Neural crest cell (in vitro differentiated cells): Measurements from ENCODE around the gene CCDC112. TPM values are rescaled to one million over a fixed set of nuclear protein-coding genes. Genes with fewer than 3 reads are reported as not detected.

ENCODE experiments used
- DNase-seq: peaks from one replicate; pipeline ENCODE4 v3.0.0; 2021; ENCODE audit warnings: low read depth, mixed read lengths, low spot score
- H3K27ac Mint-ChIP-seq: one replicate; pipeline ENCODE4 v1.8.0; 2021; ENCODE audit warnings: mild to moderate bottlenecking, mixed read lengths; ENCODE audit not compliant: unreplicated experiment
- H3K27me3 Mint-ChIP-seq: 2 replicates; pipeline ENCODE4 v1.8.0; 2021; ENCODE audit warnings: low read depth, mild to moderate bottlenecking, mixed read lengths
- H3K36me3 Mint-ChIP-seq: 2 replicates; pipeline ENCODE4 v1.8.0; 2021; ENCODE audit warnings: low read depth, mild to moderate bottlenecking, mixed read lengths
- H3K4me1 Mint-ChIP-seq: 2 replicates; pipeline ENCODE4 v1.8.0; 2021; ENCODE audit warnings: mixed read lengths
- H3K4me3 Mint-ChIP-seq: one replicate; pipeline ENCODE4 v1.8.0; 2021; ENCODE audit warnings: mild to moderate bottlenecking, mixed read lengths
- H3K9me3 Mint-ChIP-seq: 2 replicates; pipeline ENCODE4 v1.8.0; 2021; ENCODE audit warnings: mixed read lengths
- CTCF ChIP-seq: fragments of 200-600 bp; sonication (generic); conservative IDR thresholded peaks from 2 replicates; pipeline ENCODE4 v1.5.0; 2021; ENCODE audit warnings: antibody characterized with exemption, mild to moderate bottlenecking
- long read RNA-seq: library from polyadenylated mRNA; unstranded; transcript quantifications from one replicate; pipeline ENCODE4 v2.0.0, GENCODE V29; 2020
- total RNA-seq: library from RNA; stranded (reverse); gene quantifications from 2 replicates; pipeline ENCODE4 v1.2.1, GENCODE V29; 2021

Gene CCDC112
- 11.0 and 11.7 TPM in 2 replicates for total RNA-seq
- long read RNA-seq: 0 reads

GRCh38 chr5:115296124-115297022 is at the start of gene CCDC112:
Gene CCDC112 (minus strand): TSS chr5:115296654. CDS start chr5:115296543, 111 bp downstream.
- DNase-seq: peak; percentile 57
- Mint-ChIP-seq H3K4me3 (peak within 1 kb of the TSS; percentile 97), H3K36me3 (peaks cover 16% of the 10 kb centered on the region), H3K4me1 (peaks cover 17% of the 10 kb centered on the region), H3K27me3 (peaks cover 17% of the 10 kb centered on the region), H3K9me3 (peaks cover 12% of the 10 kb centered on the region), H3K27ac (peak within 1 kb of the TSS; percentile 87)
- TF ChIP-seq CTCF: no peak

- Mint-ChIP-seq H3K27ac (no peak overlapping the region), H3K4me1 (no peaks in the 10 kb centered on the region), H3K4me3 (no peak overlapping the region), H3K27me3 (no peaks in the 10 kb centered on the region), H3K36me3 (no peaks in the 10 kb centered on the region), H3K9me3 (no peaks in the 10 kb centered on the region)
- DNase-seq: no peak
- no peak for TF ChIP-seq CTCF
Measured at GRCh38 chr5:115345344-115345743, 48.9 kb upstream of the CCDC112 start.

- Mint-ChIP-seq H3K4me3 (no peak overlapping the region), H3K4me1 (no peaks in the 10 kb centered on the region), H3K36me3 (no peaks in the 10 kb centered on the region), H3K27ac (no peak overlapping the region), H3K27me3 (no peaks in the 10 kb centered on the region), H3K9me3 (no peaks in the 10 kb centered on the region)
- TF ChIP-seq CTCF: no peak
- no peak for DNase-seq
Measured at GRCh38 chr5:115343855-115344254, 47.4 kb upstream of the CCDC112 start.

- no peak for DNase-seq
- no peaks in the 10 kb centered on the region for H3K9me3 Mint-ChIP-seq
- H3K36me3 Mint-ChIP-seq: no peaks in the 10 kb centered on the region
- TF ChIP-seq CTCF: no peak
- no peak overlapping the region for H3K27ac Mint-ChIP-seq
- no peak overlapping the region for H3K4me3 Mint-ChIP-seq
- H3K27me3 Mint-ChIP-seq: no peaks in the 10 kb centered on the region
- H3K4me1 Mint-ChIP-seq: no peaks in the 10 kb centered on the region
Measured at GRCh38 chr5:115342590-115343377, 46.3 kb upstream of the CCDC112 start.

GRCh38 chr5:115341745-115342144 is 45.3 kb upstream of the CCDC112 start:
- no peak for TF ChIP-seq CTCF
- no peak overlapping the region for H3K4me3 Mint-ChIP-seq
- H3K27ac Mint-ChIP-seq: no peak overlapping the region
- DNase-seq: no peak
- H3K36me3 Mint-ChIP-seq: no peaks in the 10 kb centered on the region
- H3K9me3 Mint-ChIP-seq: no peaks in the 10 kb centered on the region
- no peaks in the 10 kb centered on the region for H3K4me1 Mint-ChIP-seq
- H3K27me3 Mint-ChIP-seq: no peaks in the 10 kb centered on the region
